GM19452 (cell line): ENCODE measurements around the gene PPT1.

ENCODE experiments used
- ATAC-seq: cut with Tn5 transposase; IDR thresholded peaks from one replicate; pipeline ENCODE4 v1.9.1; 2021; ENCODE audit not compliant: unreplicated experiment

The PPT1 gene

GRCh38 chr1:40096977-40097782 lies at the start of gene PPT1:
PPT1 (minus strand) TSS chr1:40097252; CDS start chr1:40097238, 14 bp downstream.
- peak; percentile 84 for ATAC-seq

GRCh38 chr1:40143891-40144575 lies 47.0 kb upstream of the PPT1 start:
- no peak for ATAC-seq

- ATAC-seq: no peak
These were observed 45.0 kb upstream of the PPT1 start for GRCh38 chr1:40141878-40142535.

- ATAC-seq: no peak
These were observed 43.3 kb upstream of the PPT1 start for GRCh38 chr1:40140211-40140973.

GRCh38 chr1:40133839-40134238 lies 36.8 kb upstream of the PPT1 start:
- ATAC-seq: no peak

- ATAC-seq: no peak
These were observed 36.2 kb upstream of the PPT1 start for GRCh38 chr1:40133312-40133665.

GRCh38 chr1:40132383-40133311 lies 35.6 kb upstream of the PPT1 start:
- ATAC-seq: no peak

- no peak for ATAC-seq
These were observed 33.8 kb upstream of the PPT1 start for GRCh38 chr1:40130892-40131291.

- no peak for ATAC-seq
These were observed 25.8 kb upstream of the PPT1 start for GRCh38 chr1:40122855-40123254.

GRCh38 chr1:40120128-40120527 lies 23.1 kb upstream of the PPT1 start:
- ATAC-seq: no peak

GRCh38 chr1:40114400-40114799 lies 17.3 kb upstream of the PPT1 start:
- ATAC-seq: no peak

- ATAC-seq: no peak
These were observed 13.3 kb upstream of the PPT1 start for GRCh38 chr1:40110389-40110788.

GRCh38 chr1:40107290-40107959 lies 10.4 kb upstream of the PPT1 start:
- ATAC-seq: no peak

- ATAC-seq: no peak
These were observed 8.0 kb upstream of the PPT1 start for GRCh38 chr1:40105028-40105427.

GRCh38 chr1:40102896-40103295 lies 5.8 kb upstream of the PPT1 start:
- no peak for ATAC-seq

GRCh38 chr1:40102038-40102437 lies 5.0 kb upstream of the PPT1 start:
- no peak for ATAC-seq

GRCh38 chr1:40096646-40096976 lies 441 bp downstream of the PPT1 start:
- ATAC-seq: peak; percentile 24

GRCh38 chr1:40095806-40096205 lies 1.2 kb downstream of the PPT1 start:
- ATAC-seq: no peak

- no peak for ATAC-seq
These were observed 2.5 kb downstream of the PPT1 start for GRCh38 chr1:40094466-40095110.
